Endothelial cell of umbilical vein (primary cell): ENCODE data around the gene RNLS. TPM values are rescaled to one million over a fixed set of nuclear protein-coding genes. Genes with fewer than 3 reads are reported as not detected.

Experiments
- BruUV-seq: library from RNA; stranded (reverse); fragments of 400-500 nt; replicated peaks from 2 replicates; lab custom pipeline; 2021; lab: Mats Ljungman, UMichigan
- CTCF ChIA-PET: fragments of 300-600, 350-600 bp; sonication (Branson Sonifier 250); formaldehyde crosslinking; loops from one replicate; lab custom pipeline; 2021; ENCODE audit warnings: antibody characterized with exemption, inconsistent platforms; lab: Charles Lee
- POLR2A ChIA-PET: fragments of 300-600, 350-600 bp; sonication (Branson Sonifier 250); formaldehyde crosslinking; loops from one replicate; lab custom pipeline; 2021; ENCODE audit warnings: antibody characterized with exemption, inconsistent platforms; lab: Charles Lee
- DNase-seq: peaks from one replicate; pipeline ENCODE4 v3.0.0-alpha.2; 2011; ENCODE audit warnings: low read depth, low spot score
- FAIRE-seq: peaks from 2 replicates; lab custom pipeline; 2011; peaks lifted over from hg19 to GRCh38; lab: Jason Lieb, UNC
- H2AFZ ChIP-seq: 2 replicates; pipeline ENCODE4 v1.6.0; 2012; ENCODE audit warnings: low read depth, low read length, control low read depth, inconsistent platforms
- H3K27ac ChIP-seq: 2 replicates; pipeline ENCODE4 v1.5.1; 2011; ENCODE audit warnings: low read depth, mild to moderate bottlenecking, control low read depth, low read length, moderate library complexity; ENCODE audit not compliant: insufficient read depth
- H3K27me3 ChIP-seq, 2 experiments: 2 replicates each; pipeline versions ENCODE4 v1.6.0 to v1.6.1; 2011; ENCODE audit warnings: low read length in 2 of 2, mixed read lengths in 1 of 2; ENCODE audit not compliant: control insufficient read depth in 2 of 2, insufficient read depth in 2 of 2
- H3K36me3 ChIP-seq, 2 experiments: 2 replicates in 1 of 2; 3 replicates in 1 of 2; pipeline ENCODE4 v1.5.1; 2011; ENCODE audit warnings: low read length in 2 of 2, mild to moderate bottlenecking in 1 of 2, moderate library complexity in 1 of 2; ENCODE audit not compliant: control insufficient read depth in 2 of 2, insufficient read depth in 2 of 2; ENCODE audit errors: extremely low read depth in 1 of 2
- H3K4me1 ChIP-seq: 3 replicates; pipeline ENCODE4 v1.5.1; 2011; ENCODE audit warnings: mild to moderate bottlenecking, low read length; ENCODE audit not compliant: control insufficient read depth, insufficient read depth; ENCODE audit errors: extremely low read depth
- H3K4me2 ChIP-seq: 2 replicates; pipeline ENCODE4 v1.6.1; 2011; ENCODE audit warnings: low read length, control low read depth, mixed read lengths; ENCODE audit not compliant: insufficient read depth
- H3K4me3 ChIP-seq, 3 experiments: fragments of 200-600 bp in 1 of 3; sonication (generic), shearing (Covaris generic) in 1 of 3; replicated peaks in 1 of 3; 2 replicates each; pipeline ENCODE4 v1.5.1; 2011 to 2016; ENCODE audit warnings: control low read depth in 3 of 3, low read length in 3 of 3, mild to moderate bottlenecking in 2 of 3, inconsistent platforms in 1 of 3, low read depth in 1 of 3, moderate library complexity in 1 of 3; ENCODE audit not compliant: insufficient read depth in 1 of 3
- H3K79me2 ChIP-seq: 2 replicates; pipeline ENCODE4 v1.6.0; 2012; ENCODE audit warnings: low read length, inconsistent platforms; ENCODE audit not compliant: control insufficient read depth, insufficient read depth
- H3K9ac ChIP-seq: replicated peaks from 2 replicates; pipeline ENCODE3; 2011; ENCODE audit warnings: low read length, control low read depth; ENCODE audit not compliant: insufficient read depth; ENCODE audit errors: extremely low read depth
- H3K9me1 ChIP-seq: replicated peaks from 3 replicates; pipeline ENCODE4 v1.6.0; 2011; ENCODE audit warnings: mild to moderate bottlenecking, low read length; ENCODE audit not compliant: control insufficient read depth, insufficient read depth; ENCODE audit errors: extremely low read depth
- H3K9me3 ChIP-seq: replicated peaks from 2 replicates; pipeline ENCODE4 v1.5.1; 2012; ENCODE audit warnings: low read length, inconsistent platforms; ENCODE audit not compliant: control insufficient read depth, insufficient read depth
- H4K20me1 ChIP-seq: replicated peaks from 2 replicates; pipeline ENCODE3; 2011; ENCODE audit warnings: mild to moderate bottlenecking, low read length; ENCODE audit not compliant: control insufficient read depth, insufficient read depth; ENCODE audit errors: extremely low read depth
- EZH2 ChIP-seq: IDR thresholded peaks from 2 replicates; pipeline ENCODE4 v1.6.1; 2012; ENCODE audit warnings: borderline replicate concordance, low read depth, mild to moderate bottlenecking, moderate library complexity, low read length, inconsistent platforms; ENCODE audit not compliant: severe bottlenecking
- FOS ChIP-seq: IDR thresholded peaks from 2 replicates; pipeline ENCODE4 v1.6.1; 2011; ENCODE audit warnings: mild to moderate bottlenecking, low read length, moderate library complexity, borderline replicate concordance; ENCODE audit not compliant: insufficient read depth
- GATA2 ChIP-seq: IDR thresholded peaks from 2 replicates; pipeline ENCODE4 v1.7.0; 2011; ENCODE audit warnings: low read depth, mild to moderate bottlenecking, moderate library complexity, mixed read lengths, low read length; ENCODE audit not compliant: insufficient read length, insufficient read depth
- JUN ChIP-seq: IDR thresholded peaks from 2 replicates; pipeline ENCODE4 v1.6.1; 2011; ENCODE audit warnings: borderline replicate concordance, low read depth; ENCODE audit not compliant: insufficient read length, insufficient read depth
- MYC ChIP-seq: IDR thresholded peaks from one replicate; pipeline ENCODE4 v1.6.1; 2011; ENCODE audit warnings: mild to moderate bottlenecking, low read depth, low read length
- POLR2A ChIP-seq: IDR thresholded peaks from 2 replicates; pipeline ENCODE4 v1.6.1; 2012; ENCODE audit warnings: low read depth, mild to moderate bottlenecking, control low read depth, low read length
- POLR2AphosphoS5 ChIP-seq: IDR thresholded peaks from 2 replicates; pipeline ENCODE4 v1.6.1; 2012; ENCODE audit warnings: low read depth, mild to moderate bottlenecking, control low read depth, low read length, moderate library complexity; ENCODE audit not compliant: insufficient read depth
- dilution Hi-C: fragments of 300-500 bp; cut with MboI; formaldehyde crosslinking; loops from one replicate; pipeline ENCODE4 v1.15.0; 2019; ENCODE audit warnings: low sequenced_read_pairs; ENCODE audit not compliant: extremely low pct_ligation_motif_present
- intact Hi-C: fragments of 100-400 bp; cut with micrococcal nuclease; formaldehyde crosslinking; loops from one replicate; pipeline ENCODE4 v1.10.0; 2022
- polyA plus RNA-seq, 4 experiments: library from polyadenylated mRNA; depleted of rRNA in 3 of 4; stranded (reverse) in 3 of 4; unstranded in 1 of 4; fragments of >200 nt; gene quantifications; 2 replicates each; pipeline versions ENCODE4 v1.2.1 to v1.2.3, GENCODE V29; 2011 to 2012; ENCODE audit warnings: missing spikeins in 1 of 4
- total RNA-seq: library from RNA; stranded (reverse); gene quantifications from 2 replicates; pipeline ENCODE4 v1.2.3, GENCODE V29; 2021
- TF ChIP-seq, protein P1 (sequence below), 2 donors: IDR thresholded peaks; 1 replicate in 1 of 2; 2 replicates in 1 of 2; pipeline ENCODE4 v1.5.1; 2011; ENCODE audit warnings: low read length in 2 of 2, mild to moderate bottlenecking in 2 of 2, moderate library complexity in 2 of 2, control low read depth in 1 of 2, inconsistent platforms in 1 of 2, low read depth in 1 of 2; ENCODE audit not compliant: insufficient read depth in 1 of 2; ENCODE audit errors: extremely low read depth in 1 of 2
- TF ChIP-seq, protein P2 (sequence below): IDR thresholded peaks from 2 replicates; pipeline ENCODE4 v1.6.1; 2011; ENCODE audit not compliant: insufficient read depth, insufficient read length

The RNLS gene
- total and polyA plus RNA-seq, 2 donors (not counting 3 experiments of a cell fraction or from before 2014, with no cell fraction given) = 2.5 to 4.6 TPM

DNA sequence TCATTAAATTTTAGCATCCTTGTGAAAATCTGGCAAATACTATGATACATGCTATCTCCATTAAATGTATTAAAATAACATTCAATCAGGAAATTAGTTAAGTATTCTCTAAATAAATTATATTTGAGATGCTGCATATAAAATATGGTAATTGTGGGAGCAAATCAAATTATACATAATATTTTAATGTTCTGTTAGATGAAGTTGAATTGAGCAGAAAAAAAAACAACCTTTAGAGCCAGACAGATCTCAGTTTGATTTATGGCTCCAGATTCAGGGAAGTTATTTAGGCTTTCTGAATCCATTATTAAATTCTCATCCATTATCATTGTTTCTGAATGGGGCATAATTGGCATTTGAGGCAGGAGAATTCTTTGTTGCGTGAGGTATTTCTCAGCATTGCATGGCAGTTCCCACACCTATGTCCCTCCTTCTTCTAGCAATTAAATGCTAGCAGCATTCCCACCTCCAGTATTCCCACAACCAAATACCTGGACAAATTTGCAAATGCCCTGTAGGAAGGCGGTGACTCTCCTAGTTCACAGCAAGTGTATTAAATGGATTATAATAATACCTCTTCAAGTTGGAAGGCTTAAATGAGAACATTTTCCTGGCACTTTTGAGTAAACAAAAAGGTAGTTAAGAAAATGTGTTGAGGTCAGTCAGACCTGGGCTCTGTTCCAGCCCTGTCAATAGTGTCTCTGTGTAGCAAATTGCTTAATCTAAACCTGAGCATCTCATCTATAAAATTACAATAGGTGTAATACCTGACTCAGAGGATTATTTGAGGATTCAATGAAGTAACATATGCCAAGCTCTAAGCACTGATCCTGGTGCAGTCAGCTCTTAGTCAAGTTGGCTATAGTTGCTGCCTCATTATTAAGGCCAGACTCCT is 108.9 kb downstream of the RNLS start:
- H3K36me3 ChIP-seq = no peaks in the 10 kb centered on the region
- no peak overlapping the region for H2AFZ ChIP-seq
- no peak overlapping the region for H3K4me2 ChIP-seq
- no peak for TF ChIP-seq GATA2
- TF ChIP-seq JUN = no peak
- TF ChIP-seq POLR2AphosphoS5 = no peak
- TF ChIP-seq MYC = no peak
- no peak for TF ChIP-seq POLR2A
- TF ChIP-seq FOS = no peak
- TF ChIP-seq EZH2 = no peak
- TF ChIP-seq, protein P1, sequence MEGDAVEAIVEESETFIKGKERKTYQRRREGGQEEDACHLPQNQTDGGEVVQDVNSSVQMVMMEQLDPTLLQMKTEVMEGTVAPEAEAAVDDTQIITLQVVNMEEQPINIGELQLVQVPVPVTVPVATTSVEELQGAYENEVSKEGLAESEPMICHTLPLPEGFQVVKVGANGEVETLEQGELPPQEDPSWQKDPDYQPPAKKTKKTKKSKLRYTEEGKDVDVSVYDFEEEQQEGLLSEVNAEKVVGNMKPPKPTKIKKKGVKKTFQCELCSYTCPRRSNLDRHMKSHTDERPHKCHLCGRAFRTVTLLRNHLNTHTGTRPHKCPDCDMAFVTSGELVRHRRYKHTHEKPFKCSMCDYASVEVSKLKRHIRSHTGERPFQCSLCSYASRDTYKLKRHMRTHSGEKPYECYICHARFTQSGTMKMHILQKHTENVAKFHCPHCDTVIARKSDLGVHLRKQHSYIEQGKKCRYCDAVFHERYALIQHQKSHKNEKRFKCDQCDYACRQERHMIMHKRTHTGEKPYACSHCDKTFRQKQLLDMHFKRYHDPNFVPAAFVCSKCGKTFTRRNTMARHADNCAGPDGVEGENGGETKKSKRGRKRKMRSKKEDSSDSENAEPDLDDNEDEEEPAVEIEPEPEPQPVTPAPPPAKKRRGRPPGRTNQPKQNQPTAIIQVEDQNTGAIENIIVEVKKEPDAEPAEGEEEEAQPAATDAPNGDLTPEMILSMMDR (IDR thresholded peaks at IDR 0.05; ENCODE audit: extremely low read depth in 1 of 2, insufficient read depth in 1 of 2, low read depth in 1 of 2, low read length in 2 of 2) = no peak
- TF ChIP-seq, protein P2, sequence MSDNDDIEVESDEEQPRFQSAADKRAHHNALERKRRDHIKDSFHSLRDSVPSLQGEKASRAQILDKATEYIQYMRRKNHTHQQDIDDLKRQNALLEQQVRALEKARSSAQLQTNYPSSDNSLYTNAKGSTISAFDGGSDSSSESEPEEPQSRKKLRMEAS = no peak
- no peaks in the 10 kb centered on the region for H3K27me3 ChIP-seq
- ChIA-PET POLR2A (no interaction called here), CTCF (no interaction called here)
- intact Hi-C loops = no loop called here
- no peaks in the 10 kb centered on the region for H3K9me1 ChIP-seq
- H3K27ac ChIP-seq = no peak overlapping the region
- dilution Hi-C loops = no loop called here
- FAIRE-seq (no peak), DNase-seq (no peak)
- no peaks in the 10 kb centered on the region for H3K4me1 ChIP-seq
- no peaks in the 10 kb centered on the region for H3K9me3 ChIP-seq
- H3K9ac ChIP-seq = no peak overlapping the region
- no peaks in the 10 kb centered on the region for H3K79me2 ChIP-seq
- H4K20me1 ChIP-seq = no peaks in the 10 kb centered on the region
- no peak overlapping the region for H3K4me3 ChIP-seq
- BruUV-seq = no TSS peak
